H1 (cell line): Measurements from ENCODE around the gene ZSCAN16. TPM values are rescaled to one million over a fixed set of nuclear protein-coding genes. Genes with fewer than 3 reads are reported as not detected.

Experiments used
- CHD2 ChIP-seq: IDR thresholded peaks from 2 replicates; pipeline ENCODE4 v1.6.1; 2012; ENCODE audit warnings: low read length, improper control_type of control experiment
- NRF1 ChIP-seq: IDR thresholded peaks from 2 replicates; pipeline ENCODE4 v1.6.1; 2011; ENCODE audit warnings: mild to moderate bottlenecking, low read depth, low read length, improper control_type of control experiment
- PHF8 ChIP-seq: fragments of 200-600 bp; sonication (generic); conservative IDR thresholded peaks from 2 replicates; pipeline ENCODE4 v1.7.1; 2012; ENCODE audit warnings: low read depth, mild to moderate bottlenecking, inconsistent platforms, low read length, moderate library complexity
- RNF2 ChIP-seq: fragments of 200-900, 300-1000 bp; sonication (generic); IDR thresholded peaks from 2 replicates; pipeline ENCODE4 v1.7.1; 2016; ENCODE audit warnings: borderline replicate concordance, low read depth, mild to moderate bottlenecking, antibody characterized with exemption, low read length; ENCODE audit not compliant: poor library complexity, severe bottlenecking; ENCODE audit errors: missing control alignments
- RXRA ChIP-seq: IDR thresholded peaks from 2 replicates; pipeline ENCODE4 v1.6.1; 2011; ENCODE audit warnings: low read depth, mild to moderate bottlenecking, low read length, moderate library complexity; ENCODE audit not compliant: insufficient read depth
- SAP30 ChIP-seq: fragments of 300-600 bp; sonication (generic); IDR thresholded peaks from 2 replicates; pipeline ENCODE4 v1.7.1; 2012; ENCODE audit warnings: low read length, moderate library complexity, mild to moderate bottlenecking, inconsistent platforms; ENCODE audit not compliant: insufficient read depth, insufficient replicate concordance
- polyA plus RNA-seq, 7 experiments: library from polyadenylated mRNA; depleted of rRNA in 3 of 7; stranded (reverse) in 5 of 7; unstranded in 2 of 7; fragments of >200 nt in 5 of 7; fragments of 200-250 nt in 2 of 7; gene quantifications; 1 replicate in 5 of 7; 2 replicates in 1 of 7; 4 replicates in 1 of 7; pipeline versions ENCODE4 v1.2.1 to v1.2.3, GENCODE V29; 2011 to 2013; ENCODE audit warnings: missing spikeins in 2 of 7, mixed read lengths in 2 of 7
- total RNA-seq: library from RNA; stranded (reverse); fragmentation: NEBNext Ultra II Directional; extraction: Animal tissue kit (Norgen Biotek cat#: 25700); gene quantifications from 2 replicates; pipeline ENCODE4 v1.2.1, GENCODE V29; 2021

ZSCAN16 gene
- total and polyA plus RNA-seq, 2 of the 8 experiments (the other 6 are each of a cell fraction or from before 2014, with no cell fraction given): 3.6 to 9.4 TPM

GRCh38 chr6:28160233-28160632 is 35.8 kb downstream of the ZSCAN16 start (continued):
- TF ChIP-seq CHD2 (no peak), RNF2 (no peak), NRF1 (no peak), PHF8 (no peak), SAP30 (no peak), RXRA (no peak)
